ENCODE data around the gene NRG2.

Gene NRG2

DNA sequence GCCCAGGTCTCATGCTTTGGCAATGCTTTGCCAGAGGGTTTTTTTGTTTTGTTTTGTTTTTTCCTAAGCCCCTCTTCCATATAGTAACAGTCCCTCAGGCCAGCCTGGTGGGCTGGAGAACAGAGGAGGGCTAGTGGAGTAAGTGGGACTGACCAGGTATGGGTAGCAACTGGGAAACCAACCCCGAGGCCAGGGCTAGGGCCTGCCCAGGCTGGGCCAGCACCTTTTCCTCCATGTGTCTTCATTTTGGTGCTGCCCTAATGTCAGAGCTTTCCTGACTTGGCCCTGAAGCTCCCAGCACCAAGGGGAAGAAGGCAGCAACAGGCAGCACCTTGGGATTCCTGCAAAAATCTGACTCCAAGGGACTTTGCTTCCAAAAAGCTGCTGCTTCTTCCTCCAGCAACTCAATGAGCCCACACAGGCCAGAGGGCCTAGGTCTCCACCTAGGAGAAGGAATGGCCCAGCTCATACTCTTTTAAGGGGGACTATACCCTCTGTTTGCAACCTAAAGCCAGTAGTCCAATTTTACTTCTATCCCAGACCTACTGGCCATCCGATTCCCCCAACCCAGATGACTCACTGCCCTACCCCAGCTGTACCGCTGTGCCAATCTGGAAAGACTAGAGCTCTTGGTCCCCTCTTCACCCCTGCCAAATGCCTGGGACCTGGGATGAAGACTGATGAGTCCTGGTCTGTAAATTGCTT lies 142.4 kb downstream of the NRG2 start:
- Histone ChIP-seq H3K36me3 (ENCODE audit: low read length) (no peaks in the 10 kb centered on the region), H3K79me2 (ENCODE audit: insufficient read depth, low read length) (no peaks in the 10 kb centered on the region), H3K4me2 (ENCODE audit: low read depth, low read length, poor library complexity, severe bottlenecking) (no peak overlapping the region), H3K27ac (ENCODE audit: low read depth, low read length) (no peak overlapping the region), H3K9me2 (replicated peaks; ENCODE audit: insufficient read depth, low read length) (no peaks in the 10 kb centered on the region), H3K4me3 (ENCODE audit: insufficient read depth, low read length, poor library complexity, severe bottlenecking) (no peak overlapping the region), H3F3A (ENCODE audit: insufficient read depth) (no peaks in the 10 kb centered on the region), H3K27me3 (ENCODE audit: low read length) (no peaks in the 10 kb centered on the region), H3K9ac (ENCODE audit: low read length) (no peak overlapping the region), H4K20me1 (ENCODE audit: low read depth, low read length) (no peaks in the 10 kb centered on the region), H2AFZ (ENCODE audit: low read depth, low read length, severe bottlenecking) (no peak overlapping the region), H3K9me3 (ENCODE audit: insufficient read depth, low read length) (no peaks in the 10 kb centered on the region)
- TF ChIP-seq EZH2phosphoT487 (conservative IDR thresholded peaks at IDR 0.05; ENCODE audit: low read length) = no peak
- TF ChIP-seq, protein P1, sequence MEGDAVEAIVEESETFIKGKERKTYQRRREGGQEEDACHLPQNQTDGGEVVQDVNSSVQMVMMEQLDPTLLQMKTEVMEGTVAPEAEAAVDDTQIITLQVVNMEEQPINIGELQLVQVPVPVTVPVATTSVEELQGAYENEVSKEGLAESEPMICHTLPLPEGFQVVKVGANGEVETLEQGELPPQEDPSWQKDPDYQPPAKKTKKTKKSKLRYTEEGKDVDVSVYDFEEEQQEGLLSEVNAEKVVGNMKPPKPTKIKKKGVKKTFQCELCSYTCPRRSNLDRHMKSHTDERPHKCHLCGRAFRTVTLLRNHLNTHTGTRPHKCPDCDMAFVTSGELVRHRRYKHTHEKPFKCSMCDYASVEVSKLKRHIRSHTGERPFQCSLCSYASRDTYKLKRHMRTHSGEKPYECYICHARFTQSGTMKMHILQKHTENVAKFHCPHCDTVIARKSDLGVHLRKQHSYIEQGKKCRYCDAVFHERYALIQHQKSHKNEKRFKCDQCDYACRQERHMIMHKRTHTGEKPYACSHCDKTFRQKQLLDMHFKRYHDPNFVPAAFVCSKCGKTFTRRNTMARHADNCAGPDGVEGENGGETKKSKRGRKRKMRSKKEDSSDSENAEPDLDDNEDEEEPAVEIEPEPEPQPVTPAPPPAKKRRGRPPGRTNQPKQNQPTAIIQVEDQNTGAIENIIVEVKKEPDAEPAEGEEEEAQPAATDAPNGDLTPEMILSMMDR (IDR thresholded peaks at IDR 0.05; ENCODE audit: insufficient read depth, low read length, poor library complexity, severe bottlenecking) = no peak

DNA sequence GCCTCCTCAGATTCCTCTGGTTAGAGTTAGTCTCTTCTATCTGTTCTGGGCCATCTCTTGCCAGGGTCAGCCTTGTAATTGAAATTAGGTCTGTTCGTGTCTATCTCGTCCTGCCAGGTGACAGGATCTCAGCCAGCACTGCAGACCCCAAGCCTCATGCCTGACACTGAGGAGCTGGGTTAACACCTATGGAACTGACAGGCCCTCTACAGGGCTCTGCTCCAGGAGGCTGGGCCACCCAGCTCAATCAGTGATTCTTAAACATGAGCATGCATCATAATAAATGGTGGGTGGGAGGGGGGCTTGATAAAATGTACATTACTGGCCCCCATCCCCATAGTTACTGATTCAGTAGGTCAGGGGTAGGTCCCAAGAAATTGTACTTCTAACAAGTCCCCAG lies 144.1 kb downstream of the NRG2 start:
- no peak overlapping the region for H3K9ac ChIP-seq (ENCODE audit: low read length)
- no peak overlapping the region for H3K4me2 ChIP-seq (ENCODE audit: low read depth, low read length, poor library complexity, severe bottlenecking)
- H3K27me3 ChIP-seq (ENCODE audit: low read length) = no peaks in the 10 kb centered on the region
- no peak overlapping the region for H3K27ac ChIP-seq (ENCODE audit: low read depth, low read length)
- H3K36me3 ChIP-seq (ENCODE audit: low read length) = no peaks in the 10 kb centered on the region
- H2AFZ ChIP-seq (ENCODE audit: low read depth, low read length, severe bottlenecking) = no peak overlapping the region
- TF ChIP-seq, protein P1 (IDR thresholded peaks at IDR 0.05; ENCODE audit: insufficient read depth, low read length, poor library complexity, severe bottlenecking) = no peak
- no peak for TF ChIP-seq EZH2phosphoT487 (conservative IDR thresholded peaks at IDR 0.05; ENCODE audit: low read length)
- no peaks in the 10 kb centered on the region for H3K79me2 ChIP-seq (ENCODE audit: insufficient read depth, low read length)
- H3K9me3 ChIP-seq (ENCODE audit: insufficient read depth, low read length) = no peaks in the 10 kb centered on the region
- H3K9me2 ChIP-seq (replicated peaks; ENCODE audit: insufficient read depth, low read length) = no peaks in the 10 kb centered on the region
- no peaks in the 10 kb centered on the region for H4K20me1 ChIP-seq (ENCODE audit: low read depth, low read length)
- H3F3A ChIP-seq (ENCODE audit: insufficient read depth) = no peaks in the 10 kb centered on the region
- no peak overlapping the region for H3K4me3 ChIP-seq (ENCODE audit: insufficient read depth, low read length, poor library complexity, severe bottlenecking)

DNA sequence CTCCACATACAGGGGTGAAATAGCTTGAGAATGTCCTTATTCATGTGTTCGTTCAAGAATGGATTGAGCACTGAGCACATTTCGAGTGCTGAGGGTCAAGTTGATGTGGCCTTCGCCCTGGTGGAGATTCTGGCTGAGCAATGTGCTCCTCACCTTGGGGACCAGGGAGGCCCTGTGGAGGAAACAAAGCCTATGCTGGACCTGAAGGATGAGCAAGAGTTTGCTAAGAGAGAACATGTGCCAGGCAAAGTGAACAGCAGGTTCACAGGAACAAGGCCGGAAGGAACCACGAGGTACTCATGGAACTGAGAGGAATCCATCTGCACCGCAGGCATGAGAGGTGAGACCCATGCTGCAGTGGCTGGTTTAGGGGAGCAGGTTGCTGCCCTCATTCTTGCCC lies 145.1 kb downstream of the NRG2 start:
- H3K9me2 ChIP-seq (replicated peaks; ENCODE audit: insufficient read depth, low read length) = no peaks in the 10 kb centered on the region
- TF ChIP-seq, protein P1 (IDR thresholded peaks at IDR 0.05; ENCODE audit: insufficient read depth, low read length, poor library complexity, severe bottlenecking) = no peak
- no peak for TF ChIP-seq EZH2phosphoT487 (conservative IDR thresholded peaks at IDR 0.05; ENCODE audit: low read length)
- H3K36me3 ChIP-seq (ENCODE audit: low read length) = no peaks in the 10 kb centered on the region
- H3K79me2 ChIP-seq (ENCODE audit: insufficient read depth, low read length) = no peaks in the 10 kb centered on the region
- no peak overlapping the region for H3K4me2 ChIP-seq (ENCODE audit: low read depth, low read length, poor library complexity, severe bottlenecking)
- H3K4me3 ChIP-seq (ENCODE audit: insufficient read depth, low read length, poor library complexity, severe bottlenecking) = no peak overlapping the region
- no peak overlapping the region for H3K9ac ChIP-seq (ENCODE audit: low read length)
- no peaks in the 10 kb centered on the region for H4K20me1 ChIP-seq (ENCODE audit: low read depth, low read length)
- H3K27ac ChIP-seq (ENCODE audit: low read depth, low read length) = no peak overlapping the region
- no peaks in the 10 kb centered on the region for H3F3A ChIP-seq (ENCODE audit: insufficient read depth)
- H3K27me3 ChIP-seq (ENCODE audit: low read length) = no peaks in the 10 kb centered on the region
- no peaks in the 10 kb centered on the region for H3K9me3 ChIP-seq (ENCODE audit: insufficient read depth, low read length)
- no peak overlapping the region for H2AFZ ChIP-seq (ENCODE audit: low read depth, low read length, severe bottlenecking)
